ENCODE measurements around the gene CCDC167. TPM values are rescaled to one million over a fixed set of nuclear protein-coding genes. Genes with fewer than 3 reads are reported as not detected.
A peak's percentile ranks its signal among the peaks of the same experiment; 100 is the strongest.

The CCDC167 gene
- 207 and 220 TPM in 2 replicates for polyA plus RNA-seq
- polyA minus RNA-seq = 35.5 and 45.4 TPM in 2 replicates

- H3K27me3 ChIP-seq (ENCODE audit: insufficient read depth, low read depth, low read length) = no peaks in the 10 kb centered on the region
- H3K4me3 ChIP-seq (ENCODE audit: low read length) = peak within 1 kb of the TSS; percentile 77
- no peaks in the 10 kb centered on the region for H3K9me3 ChIP-seq (ENCODE audit: low read length)
- H3K27ac ChIP-seq (ENCODE audit: low read length) = peak within 1 kb of the TSS; percentile 59
- H3F3A ChIP-seq (ENCODE audit: insufficient read depth, low read length, poor library complexity, severe bottlenecking) = no peaks in the 10 kb centered on the region
- peak within 1 kb of the TSS; percentile 51 for H2AFZ ChIP-seq (ENCODE audit: low read depth, low read length)
- no peaks in the 10 kb centered on the region for H4K20me1 ChIP-seq (ENCODE audit: insufficient read depth)
- H3K36me3 ChIP-seq (ENCODE audit: insufficient read depth, low read length) = no peaks in the 10 kb centered on the region
- H3K9me2 ChIP-seq (ENCODE audit: insufficient read depth, low read length) = no peaks in the 10 kb centered on the region
- peak within 1 kb of the TSS; percentile 72 for H3K9ac ChIP-seq (ENCODE audit: low read length)
- H3K4me2 ChIP-seq (ENCODE audit: low read length) = peak within 1 kb of the TSS; percentile 93
- TF ChIP-seq EZH2 (IDR thresholded peaks at IDR 0.05; ENCODE audit: borderline replicate concordance, insufficient read depth, low read length, poor library complexity, severe bottlenecking) = no peak
- TF ChIP-seq SMC3 (conservative IDR thresholded peaks at IDR 0.05; ENCODE audit: poor library complexity) = peak; percentile 51
- no peak for TF ChIP-seq TAF1 (IDR thresholded peaks at IDR 0.05; ENCODE audit: low read depth)
- TF ChIP-seq REST (IDR thresholded peaks at IDR 0.05; ENCODE audit: borderline replicate concordance) = peak; percentile 54
- TF ChIP-seq CTCF (IDR thresholded peaks at IDR 0.05; ENCODE audit: poor library complexity, severe bottlenecking) = no peak
- TF ChIP-seq POLR2AphosphoS5 (IDR thresholded peaks at IDR 0.05) = peak; percentile 65
- TF ChIP-seq MXI1 (conservative IDR thresholded peaks at IDR 0.05; ENCODE audit: poor library complexity, severe bottlenecking) = peak; percentile 80
- no peak for TF ChIP-seq RAD21 (conservative IDR thresholded peaks at IDR 0.05)
- TF ChIP-seq EP300 (conservative IDR thresholded peaks at IDR 0.05; ENCODE audit: poor library complexity, severe bottlenecking) = peak; percentile 41
- peaks cover 16% of the 10 kb centered on the region for H3K79me2 ChIP-seq (replicated peaks; ENCODE audit: insufficient read depth, low read length)
Measured at GRCh38 chr6:37499433-37500293, at the start of gene CCDC167. Gene CCDC167, minus strand, starts transcription at chr6:37499893. Its CDS starts 30 bp downstream, at chr6:37499863.

- H4K20me1 ChIP-seq (ENCODE audit: insufficient read depth) = no peaks in the 10 kb centered on the region
- H3K9me2 ChIP-seq (ENCODE audit: insufficient read depth, low read length) = no peaks in the 10 kb centered on the region
- H3K9ac ChIP-seq (ENCODE audit: low read length) = peak overlapping the region; percentile 23
- H3K36me3 ChIP-seq (ENCODE audit: insufficient read depth, low read length) = no peaks in the 10 kb centered on the region
- H3K27me3 ChIP-seq (ENCODE audit: insufficient read depth, low read depth, low read length) = no peaks in the 10 kb centered on the region
- H3K4me2 ChIP-seq (ENCODE audit: low read length) = no peak overlapping the region
- H3K9me3 ChIP-seq (ENCODE audit: low read length) = no peaks in the 10 kb centered on the region
- H3K4me3 ChIP-seq (ENCODE audit: low read length) = no peak overlapping the region
- TF ChIP-seq TAF1 (IDR thresholded peaks at IDR 0.05; ENCODE audit: low read depth) (no peak), CTCF (IDR thresholded peaks at IDR 0.05; ENCODE audit: poor library complexity, severe bottlenecking) (no peak), MXI1 (conservative IDR thresholded peaks at IDR 0.05; ENCODE audit: poor library complexity, severe bottlenecking) (no peak), REST (IDR thresholded peaks at IDR 0.05; ENCODE audit: borderline replicate concordance) (no peak), EZH2 (IDR thresholded peaks at IDR 0.05; ENCODE audit: borderline replicate concordance, insufficient read depth, low read length, poor library complexity, severe bottlenecking) (no peak), EP300 (conservative IDR thresholded peaks at IDR 0.05; ENCODE audit: poor library complexity, severe bottlenecking) (no peak), RAD21 (conservative IDR thresholded peaks at IDR 0.05) (no peak), POLR2AphosphoS5 (IDR thresholded peaks at IDR 0.05) (no peak), SMC3 (conservative IDR thresholded peaks at IDR 0.05; ENCODE audit: poor library complexity) (no peak)
- no peaks in the 10 kb centered on the region for H3K79me2 ChIP-seq (replicated peaks; ENCODE audit: insufficient read depth, low read length)
- no peaks in the 10 kb centered on the region for H3F3A ChIP-seq (ENCODE audit: insufficient read depth, low read length, poor library complexity, severe bottlenecking)
- H2AFZ ChIP-seq (ENCODE audit: low read depth, low read length) = no peak overlapping the region
- no peak overlapping the region for H3K27ac ChIP-seq (ENCODE audit: low read length)
Measured at GRCh38 chr6:37549154-37549553, 49.5 kb upstream of the CCDC167 start.

Data from neural cell (in vitro differentiated cells).